DOHH2 (cell line): Measurements from ENCODE around the gene RIPPLY3.

Experiments used
- H3F3A ChIP-seq: fragments of 200-600 bp; sonication (generic), shearing (Covaris generic); 2 replicates; pipeline ENCODE4 v1.6.0; 2016; ENCODE audit warnings: antibody characterized with exemption, mild to moderate bottlenecking; ENCODE audit not compliant: control insufficient read depth, insufficient read depth
- H3K27ac ChIP-seq: fragments of 200-600 bp; sonication (generic); 2 replicates; pipeline ENCODE4 v1.5.1; 2014; ENCODE audit warnings: low read depth, mild to moderate bottlenecking, low read length, moderate library complexity
- H3K27me3 ChIP-seq: fragments of 200-600 bp; sonication (generic); 2 replicates; pipeline ENCODE4 v1.6.1; 2014; ENCODE audit warnings: mild to moderate bottlenecking, low read length, mixed read lengths; ENCODE audit not compliant: control insufficient read depth
- H3K36me3 ChIP-seq: fragments of 200-600 bp; sonication (generic); 2 replicates; pipeline ENCODE4 v1.6.1; 2014; ENCODE audit warnings: mild to moderate bottlenecking, low read length, moderate library complexity, mixed read lengths; ENCODE audit not compliant: control insufficient read depth
- H3K4me1 ChIP-seq: fragments of 200-600 bp; sonication (generic); 2 replicates; pipeline ENCODE4 v1.6.1; 2014; ENCODE audit warnings: mild to moderate bottlenecking, low read length, mixed read lengths; ENCODE audit not compliant: control insufficient read depth
- H3K4me2 ChIP-seq: fragments of 200-600 bp; sonication (generic); 2 replicates; pipeline ENCODE4 v1.6.0; 2014; ENCODE audit warnings: mild to moderate bottlenecking, low read length, moderate library complexity
- H3K4me3 ChIP-seq: fragments of 200-600 bp; sonication (generic); 2 replicates; pipeline ENCODE4 v1.5.1; 2014; ENCODE audit warnings: mild to moderate bottlenecking, low read length, mixed read lengths
- H3K79me2 ChIP-seq: fragments of 200-600 bp; sonication (generic); 2 replicates; pipeline ENCODE4 v1.6.1; 2014; ENCODE audit warnings: mild to moderate bottlenecking, low read length, mixed read lengths; ENCODE audit not compliant: control insufficient read depth
- H3K9me2 ChIP-seq: fragments of 200-600 bp; sonication (generic); replicated peaks from 2 replicates; pipeline ENCODE4 v1.6.1; 2014; ENCODE audit warnings: mild to moderate bottlenecking, low read length, mixed read lengths; ENCODE audit not compliant: control insufficient read depth
- H3K9me3 ChIP-seq: fragments of 200-600 bp; sonication (generic); 2 replicates; pipeline ENCODE4 v1.6.1; 2014; ENCODE audit warnings: antibody characterized with exemption, low read length, mixed read lengths; ENCODE audit not compliant: control insufficient read depth, insufficient read depth
- H4K20me1 ChIP-seq: fragments of 200-600 bp; sonication (generic); 2 replicates; pipeline ENCODE4 v1.6.0; 2014; ENCODE audit warnings: low read depth, mild to moderate bottlenecking, antibody characterized with exemption, low read length, moderate library complexity; ENCODE audit not compliant: control insufficient read depth, insufficient read depth
- EZH2phosphoT487 ChIP-seq: fragments of 200-600 bp; sonication (generic); IDR thresholded peaks from 2 replicates; pipeline ENCODE4 v1.6.1; 2017; ENCODE audit warnings: borderline replicate concordance, mild to moderate bottlenecking, antibody characterized with exemption, low read length, moderate library complexity, mixed read lengths
- TF ChIP-seq, protein P1 (sequence below): fragments of 200-600 bp; sonication (generic); IDR thresholded peaks from one replicate; pipeline ENCODE4 v1.5.1; 2014; ENCODE audit warnings: antibody characterized with exemption, mild to moderate bottlenecking, low read depth, low read length; ENCODE audit not compliant: poor library complexity, severe bottlenecking

The RIPPLY3 gene

DNA sequence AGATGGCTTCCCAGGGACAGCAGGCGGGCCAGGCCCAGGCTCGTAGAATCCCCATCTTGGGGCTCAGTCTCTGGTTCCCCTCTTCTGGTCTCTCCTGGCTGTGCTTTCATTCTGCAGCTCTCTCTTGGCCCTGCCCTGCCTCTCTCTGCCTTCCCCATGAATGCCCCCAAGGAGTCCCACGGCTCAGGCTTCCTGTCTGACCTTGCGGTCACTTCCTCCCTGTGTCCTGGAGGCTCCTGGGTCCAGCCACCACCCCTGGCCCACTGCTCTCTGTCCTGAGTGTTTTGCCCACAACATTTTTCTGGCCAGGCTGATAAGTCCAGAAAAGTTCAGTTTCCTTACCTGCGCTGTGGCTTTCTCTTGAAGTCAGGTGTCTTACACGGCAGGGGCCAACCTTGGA, 37.3 kb downstream of the RIPPLY3 start:
- TF ChIP-seq EZH2phosphoT487 = no peak
- TF ChIP-seq, protein P1, sequence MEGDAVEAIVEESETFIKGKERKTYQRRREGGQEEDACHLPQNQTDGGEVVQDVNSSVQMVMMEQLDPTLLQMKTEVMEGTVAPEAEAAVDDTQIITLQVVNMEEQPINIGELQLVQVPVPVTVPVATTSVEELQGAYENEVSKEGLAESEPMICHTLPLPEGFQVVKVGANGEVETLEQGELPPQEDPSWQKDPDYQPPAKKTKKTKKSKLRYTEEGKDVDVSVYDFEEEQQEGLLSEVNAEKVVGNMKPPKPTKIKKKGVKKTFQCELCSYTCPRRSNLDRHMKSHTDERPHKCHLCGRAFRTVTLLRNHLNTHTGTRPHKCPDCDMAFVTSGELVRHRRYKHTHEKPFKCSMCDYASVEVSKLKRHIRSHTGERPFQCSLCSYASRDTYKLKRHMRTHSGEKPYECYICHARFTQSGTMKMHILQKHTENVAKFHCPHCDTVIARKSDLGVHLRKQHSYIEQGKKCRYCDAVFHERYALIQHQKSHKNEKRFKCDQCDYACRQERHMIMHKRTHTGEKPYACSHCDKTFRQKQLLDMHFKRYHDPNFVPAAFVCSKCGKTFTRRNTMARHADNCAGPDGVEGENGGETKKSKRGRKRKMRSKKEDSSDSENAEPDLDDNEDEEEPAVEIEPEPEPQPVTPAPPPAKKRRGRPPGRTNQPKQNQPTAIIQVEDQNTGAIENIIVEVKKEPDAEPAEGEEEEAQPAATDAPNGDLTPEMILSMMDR = no peak
- Histone ChIP-seq H3K27me3 (no peaks in the 10 kb centered on the region), H3K4me2 (no peak overlapping the region), H3K4me3 (no peak overlapping the region), H3K9me2 (no peaks in the 10 kb centered on the region), H3F3A (no peaks in the 10 kb centered on the region), H3K36me3 (no peaks in the 10 kb centered on the region), H3K27ac (no peak overlapping the region), H3K4me1 (peaks cover 8% of the 10 kb centered on the region), H3K79me2 (no peaks in the 10 kb centered on the region), H4K20me1 (no peaks in the 10 kb centered on the region), H3K9me3 (no peaks in the 10 kb centered on the region)

DNA sequence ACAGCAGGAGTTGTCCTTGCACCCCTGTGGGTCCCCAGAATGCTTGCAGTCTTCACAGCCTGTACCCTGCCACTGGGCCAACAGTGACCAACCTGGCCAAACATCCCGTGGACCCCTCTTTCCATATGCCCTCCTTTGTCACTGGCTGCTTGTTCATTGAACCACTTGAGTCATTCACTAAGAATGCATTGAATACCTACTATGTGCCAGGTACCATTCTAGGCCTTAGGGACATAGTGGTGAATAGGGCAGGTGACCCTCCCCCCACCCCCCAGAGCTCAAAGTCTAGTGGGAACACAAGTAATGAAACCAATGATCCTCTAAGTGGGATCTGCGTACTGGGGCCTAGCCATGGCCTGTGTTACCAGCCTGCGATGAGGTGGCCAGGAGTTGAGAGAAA, 38.1 kb downstream of the RIPPLY3 start:
- Histone ChIP-seq H3K27me3 (no peaks in the 10 kb centered on the region; the same call in 1 of the 2 replicates), H3K36me3 (no peaks in the 10 kb centered on the region), H3K9me2 (no peaks in the 10 kb centered on the region), H4K20me1 (no peaks in the 10 kb centered on the region), H3K4me1 (peaks cover 8% of the 10 kb centered on the region), H3K4me3 (no peak overlapping the region), H3F3A (no peaks in the 10 kb centered on the region), H3K9me3 (no peaks in the 10 kb centered on the region), H3K27ac (no peak overlapping the region), H3K4me2 (no peak overlapping the region), H3K79me2 (no peaks in the 10 kb centered on the region)
- TF ChIP-seq EZH2phosphoT487 = no peak
- TF ChIP-seq, protein P1 = no peak

DNA sequence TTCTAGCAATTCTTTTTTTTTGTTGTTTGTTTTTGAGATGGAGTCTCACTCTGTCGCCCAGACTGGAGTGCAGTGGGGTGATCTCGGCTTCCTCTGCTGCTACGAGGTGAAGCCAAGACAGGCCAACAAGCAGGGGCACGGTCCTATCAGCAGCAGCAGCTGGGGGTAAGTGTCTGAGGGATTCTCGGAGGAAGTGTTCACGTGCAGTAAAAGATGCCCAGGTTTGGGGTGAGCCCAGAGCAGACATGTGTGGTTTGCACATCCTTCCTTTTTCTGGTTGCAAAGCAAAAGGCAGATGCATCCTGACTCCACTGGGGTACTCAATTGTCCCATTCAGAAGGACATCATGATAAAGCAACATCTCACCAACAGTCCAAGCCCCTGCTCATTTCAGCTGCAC, 38.6 kb downstream of the RIPPLY3 start:
- H3K27ac ChIP-seq = no peak overlapping the region
- H3K36me3 ChIP-seq = no peaks in the 10 kb centered on the region
- TF ChIP-seq, protein P1 = no peak
- no peak for TF ChIP-seq EZH2phosphoT487
- H3K4me2 ChIP-seq = no peak overlapping the region
- no peaks in the 10 kb centered on the region for H3K79me2 ChIP-seq
- H4K20me1 ChIP-seq = no peaks in the 10 kb centered on the region
- H3K9me2 ChIP-seq = no peaks in the 10 kb centered on the region
- H3K4me1 ChIP-seq = peaks cover 8% of the 10 kb centered on the region
- H3K27me3 ChIP-seq = no peaks in the 10 kb centered on the region; the same call in 1 of the 2 replicates
- no peaks in the 10 kb centered on the region for H3F3A ChIP-seq
- H3K4me3 ChIP-seq = no peak overlapping the region
- no peaks in the 10 kb centered on the region for H3K9me3 ChIP-seq
